GM21717 (cell line): ENCODE data around the gene RUVBL1.

Experiments used
- ATAC-seq: cut with Tn5 transposase; IDR thresholded peaks from one replicate; pipeline ENCODE4 v1.9.1; 2021; ENCODE audit warnings: mild to moderate bottlenecking, moderate library complexity; ENCODE audit not compliant: unreplicated experiment

Gene RUVBL1

DNA sequence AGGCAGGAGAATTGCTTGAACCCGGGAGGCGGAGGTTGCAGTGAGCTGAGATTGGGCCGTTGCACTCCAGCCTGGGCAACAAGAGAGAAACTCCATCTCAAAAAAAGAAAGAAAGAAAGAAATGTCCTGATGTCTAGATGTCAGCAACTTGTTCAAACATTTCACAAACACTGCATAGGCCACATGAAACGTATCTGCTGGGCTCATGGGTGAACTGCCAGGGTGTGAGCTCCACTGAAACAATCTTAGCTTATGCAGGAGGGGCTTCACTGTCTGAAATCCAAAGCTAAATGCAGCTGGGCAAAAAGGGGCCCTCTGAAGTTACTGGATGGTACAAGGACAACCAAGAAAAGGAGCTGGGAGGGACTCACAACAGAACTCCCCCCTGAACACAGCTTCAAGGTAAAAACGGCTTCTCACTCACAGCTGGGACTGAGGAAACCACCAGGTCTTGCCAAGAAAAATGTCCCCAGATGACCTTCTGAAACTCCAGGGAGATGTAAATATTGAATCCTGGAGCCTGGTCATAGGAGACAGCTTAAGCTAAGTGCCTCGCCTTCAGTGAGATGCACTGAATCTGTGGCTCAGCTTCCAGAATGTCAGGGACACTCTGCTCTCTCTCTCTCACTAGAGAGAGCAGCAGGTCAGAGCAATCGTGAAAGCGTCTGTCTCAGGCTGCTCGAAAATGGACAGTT is 39.5 kb downstream of the RUVBL1 start:
- no peak for ATAC-seq

DNA sequence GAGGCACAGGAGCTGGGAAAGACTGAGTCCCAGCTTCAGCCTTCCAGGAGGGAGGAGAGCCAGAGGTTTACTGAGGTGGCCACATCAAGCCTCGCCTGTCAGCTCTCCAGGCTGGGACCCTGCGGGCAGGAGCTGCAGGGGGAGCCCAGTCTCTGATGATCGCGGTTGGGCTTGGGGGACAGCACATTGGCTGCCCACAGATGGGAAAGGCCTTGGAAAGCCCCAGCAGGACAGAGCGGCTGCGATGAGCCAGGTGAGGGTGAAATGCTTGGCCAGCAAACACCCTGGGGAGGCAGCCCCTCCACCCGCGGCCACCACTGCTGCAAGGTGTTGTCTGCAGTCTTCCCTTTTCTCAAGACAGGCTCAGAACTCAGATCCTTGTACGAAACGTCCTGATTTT is 40.2 kb downstream of the RUVBL1 start:
- ATAC-seq, result no peak

DNA sequence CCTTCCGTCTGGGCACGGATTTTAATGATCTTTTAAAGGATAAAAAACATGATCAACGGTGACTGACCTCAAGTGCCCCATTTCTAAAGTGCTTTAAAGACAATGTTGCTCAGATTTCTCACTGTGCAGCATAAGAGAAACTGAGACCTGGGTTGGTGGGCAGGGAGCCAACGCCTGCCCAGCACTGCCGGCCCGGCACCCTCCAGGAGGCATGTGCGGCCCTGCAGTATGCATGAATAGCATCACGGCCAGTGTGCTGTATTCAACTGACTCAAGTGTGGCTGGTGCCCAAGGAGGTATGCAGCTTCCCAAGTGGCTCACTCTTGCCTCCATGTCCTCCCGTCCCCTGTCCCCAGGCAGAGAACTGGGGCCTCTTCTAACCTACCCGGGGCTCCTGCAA is 41.1 kb downstream of the RUVBL1 start:
- no peak for ATAC-seq

DNA sequence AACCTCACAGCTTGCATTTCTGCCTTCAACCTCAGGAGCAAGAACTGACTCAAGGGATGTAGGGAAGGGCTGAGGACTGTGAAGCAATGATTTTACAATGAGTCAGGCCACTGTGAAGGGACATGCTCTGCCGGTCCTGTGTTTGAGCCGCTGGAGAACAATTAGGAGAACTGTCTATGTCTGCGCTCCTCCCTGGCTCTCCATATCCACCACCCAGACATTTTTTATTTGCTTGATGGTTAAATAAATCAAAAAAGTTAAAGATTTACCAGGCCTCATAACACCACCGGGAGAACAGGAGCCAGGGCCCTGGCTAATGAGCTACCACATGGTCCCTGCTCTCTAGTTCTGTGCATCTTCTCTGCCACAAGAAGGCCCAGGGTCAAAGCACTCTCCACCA is 41.8 kb downstream of the RUVBL1 start:
- no peak for ATAC-seq

DNA sequence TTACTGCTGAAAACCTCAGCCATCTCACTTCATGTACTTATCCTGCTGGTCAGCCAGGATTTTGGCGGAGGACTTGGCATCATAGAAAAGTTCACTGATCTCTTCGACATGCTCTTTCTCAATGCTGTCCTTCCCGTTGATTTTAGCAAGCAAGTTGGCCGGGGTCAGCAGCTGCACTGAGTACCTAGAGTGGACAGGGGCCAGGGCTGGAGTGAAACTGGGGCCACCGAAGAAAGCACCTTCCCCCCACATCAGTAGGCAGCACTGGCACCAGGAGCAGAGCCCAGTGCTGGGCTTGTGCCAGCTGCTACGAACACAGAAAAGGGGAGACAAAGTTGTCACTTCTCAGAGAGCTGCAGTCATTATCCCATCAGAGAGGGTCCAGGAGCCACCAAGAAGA is 42.4 kb downstream of the RUVBL1 start:
- no peak for ATAC-seq

DNA sequence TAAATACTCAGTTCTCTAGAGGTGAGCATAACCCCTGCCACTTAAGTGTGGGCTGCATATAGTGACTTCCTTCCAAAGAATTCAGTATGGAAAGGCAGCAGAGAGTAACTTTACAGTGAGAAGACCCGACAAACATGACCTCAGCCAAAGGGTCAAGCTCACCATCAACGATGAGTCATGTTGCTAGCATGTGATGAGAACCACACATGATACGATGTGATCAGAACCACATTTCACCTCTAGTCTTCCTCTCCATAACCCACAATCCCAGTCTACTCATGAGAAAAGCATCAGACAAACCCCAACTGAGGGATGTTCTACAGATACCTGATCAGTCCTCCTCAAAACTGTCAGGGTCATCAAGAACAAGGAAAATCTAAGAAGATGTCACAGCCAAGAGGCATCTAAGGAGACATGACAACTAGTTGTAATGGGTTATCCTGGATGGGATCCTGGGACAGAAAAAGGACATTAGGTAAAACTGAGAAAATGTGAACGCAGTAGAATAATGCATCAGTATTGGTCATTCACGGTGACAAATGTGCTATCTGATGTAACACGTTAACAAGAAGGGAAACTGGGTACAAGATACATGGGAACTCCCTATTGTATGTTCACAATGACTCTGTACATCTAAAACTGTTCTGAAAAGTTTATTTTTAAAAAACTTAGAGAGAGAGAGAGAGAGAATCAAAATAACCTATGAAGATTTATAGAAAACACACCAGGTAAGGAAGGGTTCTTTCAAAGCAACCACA is 43.1 kb downstream of the RUVBL1 start:
- no peak for ATAC-seq

DNA sequence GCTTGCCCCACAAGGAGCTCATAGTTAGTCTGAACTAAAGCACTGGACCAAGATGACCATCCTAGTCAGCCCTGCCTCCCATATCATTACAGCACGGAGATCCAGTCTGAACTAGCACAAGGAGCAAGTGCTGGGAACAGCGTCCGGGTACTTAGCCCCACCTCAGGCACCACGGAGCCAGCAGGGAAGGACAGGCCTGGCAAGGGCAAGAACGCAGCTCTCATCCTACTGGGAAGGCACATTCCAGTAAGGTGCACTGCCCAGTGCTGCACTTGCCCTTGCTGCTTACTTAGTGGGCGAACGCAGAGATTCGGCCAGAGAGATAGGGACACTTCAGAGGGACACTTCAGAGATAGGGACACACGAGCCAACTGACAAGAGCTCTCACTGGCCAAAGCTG is 43.8 kb downstream of the RUVBL1 start:
- ATAC-seq, result no peak

DNA sequence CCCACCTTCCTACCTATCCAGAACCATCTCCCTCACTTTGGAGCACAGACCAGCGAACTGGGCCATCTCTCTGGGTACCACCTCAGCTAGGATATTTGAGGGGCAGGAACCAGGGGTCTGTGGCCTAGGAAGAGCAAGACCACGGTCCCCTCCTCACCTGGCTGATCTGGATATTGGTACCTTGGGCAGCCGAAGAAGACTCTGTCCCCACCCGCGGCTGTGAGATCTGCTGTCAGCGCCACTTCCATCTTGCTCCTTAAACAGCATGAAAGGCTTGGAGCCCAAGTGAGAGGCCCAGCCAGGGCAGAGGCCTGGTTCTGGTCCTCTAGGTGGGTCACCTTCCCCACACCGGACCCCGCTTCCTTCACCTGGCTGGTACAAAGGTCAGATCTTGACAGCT is 44.7 kb downstream of the RUVBL1 start:
- ATAC-seq, result no peak

DNA sequence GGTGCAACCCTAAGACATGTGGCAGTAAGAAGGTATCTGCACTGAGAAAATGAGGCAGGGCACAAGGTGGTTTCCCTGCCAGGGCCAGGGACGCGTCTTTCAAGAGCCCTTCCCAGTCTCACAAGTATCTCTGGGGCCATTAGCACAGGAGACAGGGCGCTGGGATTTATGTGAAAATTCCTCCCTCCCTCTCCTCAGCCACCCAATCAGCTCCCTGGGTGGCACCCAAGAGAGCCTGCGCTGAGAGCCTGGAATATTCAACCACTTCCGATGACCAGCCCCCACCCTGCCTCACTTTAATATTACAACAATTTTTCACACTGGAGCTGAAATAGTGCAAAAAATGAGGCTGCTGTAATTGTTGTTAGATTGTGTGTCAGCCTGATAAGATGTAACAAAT is 45.3 kb downstream of the RUVBL1 start:
- ATAC-seq, result no peak

DNA sequence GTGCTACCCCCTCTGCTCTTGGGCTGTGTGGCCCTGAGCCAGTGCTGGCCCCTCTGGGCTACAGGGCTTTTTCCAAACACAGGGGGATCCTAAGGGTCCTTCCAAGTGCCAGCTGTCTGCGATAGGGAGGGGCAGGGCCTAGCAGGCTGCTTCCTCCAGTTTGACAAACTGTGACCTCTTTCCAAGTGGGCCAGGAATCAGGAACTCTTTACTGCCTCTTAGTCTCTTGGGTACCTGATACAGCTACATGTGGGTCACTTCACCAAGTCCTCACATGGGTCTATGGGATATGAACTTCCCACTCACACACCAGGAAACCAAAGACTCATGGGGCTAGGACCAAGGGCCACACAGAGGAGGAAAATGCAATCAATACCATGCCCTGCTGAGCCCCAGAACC is 45.9 kb downstream of the RUVBL1 start:
- ATAC-seq, result no peak

DNA sequence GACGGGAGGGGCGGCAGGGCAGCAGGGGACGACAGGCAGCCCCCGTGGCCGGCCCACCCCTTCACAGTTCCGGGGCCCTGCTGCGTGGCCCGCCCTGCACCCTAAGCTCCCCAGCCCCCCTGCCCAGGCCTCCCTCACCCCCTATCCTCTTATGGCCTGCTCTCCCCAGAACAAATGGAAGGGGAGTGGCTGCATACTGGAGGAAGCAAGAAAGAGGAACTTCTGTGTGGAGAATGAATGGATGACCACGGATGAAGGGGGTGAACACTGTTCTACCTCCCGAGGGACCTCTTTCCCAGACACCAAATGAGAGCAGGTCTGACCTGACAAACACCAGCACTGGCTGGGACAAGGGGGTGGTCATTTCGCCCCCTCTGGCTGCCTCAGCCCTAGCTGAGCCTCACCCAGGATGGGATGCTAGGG is 46.4 kb downstream of the RUVBL1 start:
- no peak for ATAC-seq

DNA sequence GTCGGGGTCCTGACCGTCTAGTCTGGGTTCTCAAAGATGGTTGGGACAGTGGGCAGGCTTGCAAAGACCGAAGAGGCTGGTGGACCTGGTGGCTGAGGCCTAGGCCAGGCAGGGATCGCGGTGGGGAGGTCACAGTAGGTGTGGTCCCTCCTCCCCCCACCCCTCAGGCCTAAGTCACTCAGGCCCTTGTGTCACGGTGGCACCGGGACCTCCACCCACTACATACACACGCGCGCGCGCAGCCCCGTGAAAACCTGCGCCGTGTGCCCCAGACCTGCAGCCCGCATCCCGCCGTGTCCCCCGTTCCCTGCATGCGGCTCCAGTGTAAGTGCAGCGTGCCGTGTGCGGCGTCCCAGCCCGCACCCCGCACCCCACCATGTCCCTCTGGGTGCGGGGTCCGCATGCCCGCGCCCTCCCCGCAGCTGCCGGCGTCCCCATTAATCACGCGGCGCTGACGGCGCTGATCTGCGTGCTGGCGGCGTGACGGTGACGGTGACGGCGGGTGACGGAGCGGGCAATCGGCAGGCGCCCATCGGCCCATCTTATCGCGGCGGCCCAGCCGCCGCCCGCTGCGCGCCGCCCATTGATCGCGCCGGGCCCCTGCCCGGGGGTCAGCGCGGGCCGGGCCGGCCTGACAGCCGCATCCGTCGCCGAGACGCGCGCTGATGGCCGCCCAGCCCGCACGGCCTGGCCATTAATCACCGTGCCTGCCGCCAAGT is 47.0 kb downstream of the RUVBL1 start:
- ATAC-seq, result no peak

DNA sequence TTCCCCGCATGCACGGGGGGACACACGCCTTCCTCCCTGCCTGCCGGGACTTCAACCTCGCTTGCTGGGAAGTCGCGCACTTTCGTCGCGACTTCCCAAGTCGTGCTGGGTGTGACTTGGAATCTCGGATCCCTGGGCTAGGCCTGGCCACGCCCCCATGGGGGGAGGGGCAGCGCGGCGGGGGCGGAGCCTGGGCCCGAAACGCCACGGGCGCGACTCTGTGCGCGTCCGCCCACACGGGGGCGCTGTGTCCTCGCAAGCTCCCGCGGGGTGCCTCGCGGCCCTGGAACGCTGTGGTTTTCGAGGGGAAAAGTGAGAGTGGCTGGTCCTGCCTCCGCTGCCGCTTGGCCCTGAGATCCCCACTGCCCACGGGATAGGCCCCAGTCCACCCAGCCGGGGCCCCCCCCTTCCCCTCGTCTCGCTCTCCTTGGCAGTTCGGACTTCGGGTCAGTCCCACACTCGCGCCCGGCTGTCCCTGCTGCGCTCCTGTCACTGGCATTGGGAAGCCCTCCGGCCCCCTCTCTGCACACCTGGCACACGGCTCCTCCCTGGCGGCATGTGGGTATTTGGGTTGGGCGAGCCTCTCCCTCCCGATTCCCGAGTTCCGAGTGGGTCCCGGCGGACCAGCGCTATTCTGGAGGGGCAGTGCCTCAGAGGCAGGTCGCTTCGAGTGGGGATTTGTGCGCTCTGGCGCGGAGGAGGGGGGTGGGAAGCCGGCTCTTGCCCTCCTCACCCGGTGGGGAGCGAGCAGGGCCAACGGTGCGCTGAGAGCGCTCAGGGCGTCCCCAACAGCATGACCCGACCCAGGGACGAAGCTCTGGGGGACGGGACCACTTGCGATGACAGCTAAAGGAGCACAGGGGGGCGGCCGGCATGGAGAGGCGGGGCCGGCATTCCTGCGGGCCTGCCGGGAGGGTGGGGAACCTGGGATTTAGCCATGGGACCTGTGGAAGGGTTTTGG is 47.8 kb downstream of the RUVBL1 start:
- no peak for ATAC-seq

DNA sequence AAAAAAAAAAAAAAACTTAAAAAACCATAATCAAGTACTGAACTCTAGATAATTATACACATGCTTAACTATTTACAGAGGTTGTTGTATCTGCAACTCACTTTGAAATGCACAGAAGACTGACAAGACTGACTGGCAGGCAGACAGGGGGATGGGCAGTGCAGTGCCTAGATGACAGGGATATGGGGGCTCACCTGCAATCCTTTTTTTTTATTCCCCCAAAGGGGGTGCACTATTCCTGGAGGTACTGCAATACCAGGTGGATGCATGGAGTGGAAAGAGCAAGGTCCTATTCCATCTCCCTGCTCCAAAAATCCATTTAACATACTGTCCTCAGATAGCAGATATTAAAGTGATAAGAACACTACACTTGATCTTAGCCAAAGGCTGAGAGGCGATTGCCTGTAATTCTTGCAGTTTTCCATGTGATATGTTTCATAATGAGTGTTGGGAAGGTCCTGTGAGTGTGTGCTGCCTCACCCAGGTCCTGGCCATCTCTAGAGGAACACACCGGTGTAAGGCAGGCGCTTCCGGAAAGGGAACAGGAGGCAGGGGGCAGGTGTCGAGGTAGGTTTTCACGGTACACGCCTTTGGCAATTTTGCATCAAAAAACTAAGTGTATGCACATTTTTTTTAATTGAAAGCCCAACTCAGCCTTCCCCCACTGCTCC is 48.6 kb downstream of the RUVBL1 start:
- no peak for ATAC-seq

DNA sequence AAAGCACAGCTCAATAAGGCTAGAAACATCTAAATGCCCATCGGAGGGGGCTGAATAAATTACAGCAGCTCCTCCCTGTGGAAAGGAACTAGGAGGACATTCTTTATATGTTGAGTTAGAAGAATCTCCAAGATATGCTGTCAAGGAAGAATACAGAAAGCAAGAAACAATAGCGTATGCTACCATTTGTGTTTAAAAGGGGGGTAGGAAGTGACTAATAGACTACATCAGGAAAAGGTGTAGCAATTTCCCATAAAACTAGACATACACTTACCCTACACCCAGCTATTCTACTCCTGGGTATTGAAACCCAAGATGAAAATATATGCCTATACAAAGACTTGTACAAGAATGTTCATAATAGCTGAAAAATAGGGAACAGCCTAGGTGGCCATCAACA is 49.8 kb downstream of the RUVBL1 start:
- no peak for ATAC-seq

DNA sequence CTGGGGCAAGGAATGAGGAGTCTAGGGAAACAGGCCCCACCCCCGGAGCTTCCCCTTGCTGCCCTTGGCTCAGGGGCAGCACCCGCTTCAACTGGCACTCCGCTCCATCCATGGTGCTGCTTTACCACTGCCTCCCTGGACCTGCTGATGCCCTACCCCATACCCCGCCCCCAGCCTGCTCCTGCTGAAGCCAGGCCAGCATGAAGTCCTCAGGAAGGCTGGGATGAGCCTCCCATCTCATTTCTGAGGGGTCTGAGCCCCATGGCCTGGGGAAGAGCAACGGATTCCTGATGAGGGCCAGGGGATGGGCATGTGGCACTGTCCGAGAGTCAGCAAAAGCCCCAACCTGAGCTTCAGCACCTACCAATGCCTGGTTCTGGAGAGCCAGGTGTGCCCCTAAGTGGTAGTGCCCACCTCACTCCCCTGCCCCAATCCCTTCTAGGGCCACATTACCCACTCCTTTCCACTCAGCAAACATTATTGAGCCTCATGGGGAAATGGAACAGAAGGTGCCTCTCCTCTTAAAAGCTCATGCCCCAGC is 50.4 kb downstream of the RUVBL1 start:
- ATAC-seq, result no peak

DNA sequence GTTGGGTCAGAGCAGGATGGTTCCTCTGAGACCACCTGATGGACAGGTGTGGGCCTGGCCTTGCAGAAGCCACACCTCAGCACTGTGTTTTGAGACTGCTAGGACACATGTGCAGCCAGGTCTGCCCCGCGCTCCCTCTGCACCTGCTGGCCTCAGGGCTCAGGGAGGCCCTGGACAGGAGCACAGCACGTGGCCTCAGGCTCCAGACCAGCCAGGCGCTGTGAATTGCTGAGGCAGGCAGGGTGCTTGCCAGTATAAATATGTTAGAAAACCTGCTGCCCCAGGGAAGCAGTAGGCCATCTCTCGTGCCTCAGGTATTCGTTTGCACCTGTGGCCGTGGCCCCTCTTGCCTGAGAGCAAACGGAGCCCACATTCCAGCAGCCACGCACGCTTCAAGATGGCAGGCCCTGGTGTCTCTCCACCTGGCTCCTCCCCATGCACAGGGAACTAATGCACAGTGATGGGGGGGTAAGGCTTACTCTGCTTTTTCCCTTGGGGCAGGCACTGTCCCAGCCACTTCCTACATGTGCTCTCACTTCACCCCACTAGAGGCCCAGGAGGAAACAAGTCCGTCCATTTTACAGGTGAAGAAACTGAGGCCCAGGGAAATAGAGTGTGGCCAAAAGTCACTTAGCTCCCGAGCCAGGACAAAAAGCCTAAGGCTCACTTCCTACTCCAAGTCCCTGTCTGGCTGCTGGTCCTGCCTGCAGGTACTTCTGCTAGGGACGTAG is 51.0 kb downstream of the RUVBL1 start:
- no peak for ATAC-seq

DNA sequence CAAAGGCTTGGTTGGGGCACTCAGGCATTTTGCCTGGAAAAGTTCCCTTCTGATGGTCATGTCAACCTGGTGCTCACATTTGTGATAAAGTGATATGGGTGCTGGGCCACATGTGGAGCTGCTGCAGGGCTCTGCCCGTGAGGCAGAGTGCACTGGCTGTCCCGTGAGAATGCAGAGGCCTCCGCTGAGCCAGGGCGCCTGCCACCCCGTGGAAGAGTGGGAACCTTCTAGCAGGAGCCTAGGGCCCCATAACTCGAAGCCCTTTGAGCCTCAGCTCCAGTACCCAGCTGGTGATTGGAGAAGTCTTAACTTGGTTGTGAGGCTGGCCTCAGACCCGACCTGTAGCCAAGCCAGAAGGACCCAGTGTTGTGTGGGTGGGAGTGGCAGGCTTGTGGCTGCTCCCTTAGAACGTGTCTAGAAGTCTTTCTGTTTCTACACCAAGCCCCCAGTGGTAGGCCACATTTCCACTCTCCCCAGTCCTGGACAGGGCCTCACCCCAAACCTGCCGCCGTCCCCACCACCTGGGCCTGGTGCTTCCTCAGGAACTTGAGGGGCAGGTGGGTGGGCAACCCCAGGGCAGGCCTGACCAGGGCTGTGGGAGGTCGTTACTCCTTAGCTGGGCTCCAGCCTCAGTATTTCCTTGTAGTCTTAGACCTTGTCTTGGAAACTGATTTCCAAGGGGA is 51.7 kb downstream of the RUVBL1 start:
- no peak for ATAC-seq
